HepG2 (cell line): ENCODE measurements around the gene AVPR2. TPM values are rescaled to one million over a fixed set of nuclear protein-coding genes. Genes with fewer than 3 reads are reported as not detected.
A peak's percentile ranks its signal among the peaks of the same experiment; 100 is the strongest.

Experiments used
- CEBPG ChIP-seq: IDR thresholded peaks from 2 replicates; pipeline ENCODE4 v1.6.1; 2016
- CENPX ChIP-seq: sonication (generic); formaldehyde crosslinking; IDR thresholded peaks from 2 replicates; pipeline ENCODE4 v1.9.0; 2021; ENCODE audit warnings: mild to moderate bottlenecking, missing genetic modification reagents, moderate library complexity
- EHMT2 ChIP-seq: fragments of 200-600 bp; sonication (generic); IDR thresholded peaks from 2 replicates; pipeline ENCODE4 v1.7.0; 2017; ENCODE audit warnings: antibody characterized with exemption, low read depth, low read length, borderline replicate concordance
- GZF1 ChIP-seq: sonication (generic); formaldehyde crosslinking; IDR thresholded peaks from 2 replicates; pipeline ENCODE4 v1.5.1; 2020; ENCODE audit warnings: mild to moderate bottlenecking, missing genetic modification reagents
- HOXA9 ChIP-seq: sonication (generic); formaldehyde crosslinking; IDR thresholded peaks from 2 replicates; pipeline ENCODE4 v1.8.1; 2022; ENCODE audit warnings: missing genetic modification reagents, mild to moderate bottlenecking, moderate library complexity, borderline replicate concordance
- IKZF5 ChIP-seq: IDR thresholded peaks from 2 replicates; pipeline ENCODE4 v1.6.1; 2018; ENCODE audit warnings: missing genetic modification reagents, mild to moderate bottlenecking, missing compliant biosample characterization
- KDM4B ChIP-seq: sonication (generic); formaldehyde crosslinking; IDR thresholded peaks from 2 replicates; pipeline ENCODE4 v1.4.0; 2020; ENCODE audit warnings: missing genetic modification reagents
- MIER3 ChIP-seq: IDR thresholded peaks from 2 replicates; pipeline ENCODE4 v1.6.1; 2016; ENCODE audit warnings: missing compliant biosample characterization, borderline replicate concordance
- MLLT10 ChIP-seq: sonication (generic); formaldehyde crosslinking; IDR thresholded peaks from 2 replicates; pipeline ENCODE4 v1.4.0; 2020; ENCODE audit warnings: missing genetic modification reagents
- MXI1 ChIP-seq: IDR thresholded peaks from 3 replicates; pipeline ENCODE4 v1.6.1; 2012; ENCODE audit warnings: low read depth, low read length, inconsistent platforms, borderline replicate concordance
- NFE2L2 ChIP-seq: fragments of 150-350 bp; IDR thresholded peaks from 2 replicates; pipeline ENCODE4 v1.6.1; 2014; ENCODE audit warnings: low read length
- NR2F1 ChIP-seq, 2 experiments: fragments of 450-650 bp in 1 of 2; formaldehyde crosslinking in 1 of 2; IDR thresholded peaks; 2 replicates each; pipeline versions ENCODE4 v1.5.0 to v1.6.1; 2016 to 2020; ENCODE audit warnings: mild to moderate bottlenecking in 1 of 2, missing compliant biosample characterization in 1 of 2, missing genetic modification reagents in 1 of 2, moderate library complexity in 1 of 2
- PTBP1 ChIP-seq: fragments of 200-400 bp; formaldehyde crosslinking; IDR thresholded peaks from 2 replicates; pipeline ENCODE4 v1.6.1; 2018; ENCODE audit warnings: low read length, low read depth; ENCODE audit not compliant: poor library complexity, severe bottlenecking
- RAD51 ChIP-seq: fragments of 450-650 bp; IDR thresholded peaks from 2 replicates; pipeline ENCODE4 v1.6.1; 2016; ENCODE audit warnings: borderline replicate concordance
- RNF219 ChIP-seq: sonication (generic); formaldehyde crosslinking; IDR thresholded peaks from 2 replicates; pipeline ENCODE4 v1.5.0; 2020; ENCODE audit warnings: mild to moderate bottlenecking, missing genetic modification reagents
- SMAD3 ChIP-seq: sonication (generic); formaldehyde crosslinking; IDR thresholded peaks from 2 replicates; pipeline ENCODE4 v1.4.0; 2020; ENCODE audit warnings: missing genetic modification reagents
- SOX6 ChIP-seq, 2 experiments: fragments of 450-650 bp in 1 of 2; sonication (generic) in 1 of 2; formaldehyde crosslinking in 1 of 2; IDR thresholded peaks; 2 replicates each; pipeline versions ENCODE4 v1.4.0 to v1.6.1; 2017 to 2020; ENCODE audit warnings: antibody characterized with exemption in 1 of 2, mild to moderate bottlenecking in 1 of 2, missing genetic modification reagents in 1 of 2
- TMF1 ChIP-seq: sonication (generic); formaldehyde crosslinking; IDR thresholded peaks from 2 replicates; pipeline ENCODE4 v1.8.1; 2022; ENCODE audit warnings: low read depth, missing genetic modification reagents
- U2AF1 ChIP-seq: fragments of 200-400 bp; formaldehyde crosslinking; optimal IDR thresholded peaks from 2 replicates; pipeline ENCODE3; 2017; ENCODE audit warnings: mild to moderate bottlenecking, low read depth, low read length
- XRCC5 ChIP-seq: fragments of 200-400 bp; formaldehyde crosslinking; optimal IDR thresholded peaks from 2 replicates; pipeline ENCODE3; 2017; ENCODE audit warnings: mild to moderate bottlenecking, low read length
- ZEB1 ChIP-seq: IDR thresholded peaks from 2 replicates; pipeline ENCODE4 v1.6.1; 2012; ENCODE audit warnings: mild to moderate bottlenecking, low read depth, inconsistent platforms; ENCODE audit not compliant: insufficient replicate concordance
- ZMYM3 ChIP-seq: sonication (generic); formaldehyde crosslinking; IDR thresholded peaks from 2 replicates; pipeline ENCODE4 v1.5.1; 2020; ENCODE audit warnings: mild to moderate bottlenecking, missing genetic modification reagents
- ZNF10 ChIP-seq: sonication (generic); formaldehyde crosslinking; IDR thresholded peaks from 2 replicates; pipeline ENCODE4 v1.4.0; 2020; ENCODE audit warnings: mild to moderate bottlenecking, low read depth, missing genetic modification reagents, borderline replicate concordance
- ZNF225 ChIP-seq: sonication (generic); formaldehyde crosslinking; IDR thresholded peaks from 2 replicates; pipeline ENCODE4 v1.4.0; 2020; ENCODE audit warnings: mild to moderate bottlenecking, missing genetic modification reagents
- ZNF350 ChIP-seq: sonication (generic); formaldehyde crosslinking; IDR thresholded peaks from 2 replicates; pipeline ENCODE4 v1.4.0; 2020; ENCODE audit warnings: mild to moderate bottlenecking, low read depth, missing genetic modification reagents, borderline replicate concordance
- ZNF44 ChIP-seq: sonication (generic); formaldehyde crosslinking; IDR thresholded peaks from 2 replicates; pipeline ENCODE4 v1.5.1; 2020; ENCODE audit warnings: mild to moderate bottlenecking, missing genetic modification reagents
- ZNF580 ChIP-seq: IDR thresholded peaks from 2 replicates; pipeline ENCODE4 v1.6.1; 2016; ENCODE audit warnings: low read depth, borderline replicate concordance
- ZNF773 ChIP-seq: sonication (generic); formaldehyde crosslinking; IDR thresholded peaks from 2 replicates; pipeline ENCODE4 v1.4.0; 2020; ENCODE audit warnings: missing genetic modification reagents, borderline replicate concordance
- polyA plus RNA-seq, 8 experiments: library from polyadenylated mRNA; depleted of rRNA in 3 of 8; stranded (reverse) in 7 of 8; unstranded in 1 of 8; fragments of >200 nt; fragmentation: Illumina TruSeq in 4 of 8; extraction: Trizol in 4 of 8; gene quantifications; 2 replicates each; pipeline versions ENCODE4 v1.2.1 to v1.2.3, GENCODE V29; 2011 to 2016; ENCODE audit warnings: low read depth in 4 of 8, missing spikeins in 1 of 8, mixed read lengths in 1 of 8; ENCODE audit not compliant: insufficient read depth in 1 of 8
- total RNA-seq, 5 experiments: library from RNA; depleted of rRNA; stranded (reverse); fragments of >200 nt; fragmentation: Illumina TruSeq; extraction: Trizol; gene quantifications; 2 replicates each; pipeline ENCODE4 v1.2.3, GENCODE V29; 2016; ENCODE audit warnings: low read depth in 1 of 5

AVPR2 gene
- total and polyA plus RNA-seq, 2 of the 13 experiments (the other 11 are each of a cell fraction or from before 2014, with no cell fraction given) = not detected

- TF ChIP-seq RNF219 (CRISPR knock-in tag) (peak; percentile 99), RAD51 (no peak), KDM4B (CRISPR knock-in tag) (peak; percentile 100), HOXA9 (CRISPR knock-in tag) (peak; percentile 99), MIER3 (CRISPR knock-in tag) (peak; percentile 99), NR2F1 (CRISPR knock-in tag; IDR thresholded peaks at IDR 0.05) (peak in 1 of 2 experiments; percentile 57; a peak in 1 of 4 replicates), ZEB1 (no peak), ZNF10 (0 out of 2 replicates have a peak, but pooled peaks have one; percentile 58), IKZF5 (CRISPR knock-in tag) (peak; percentile 99), ZMYM3 (CRISPR knock-in tag) (peak; percentile 48; the same call in 1 of the 2 replicates), TMF1 (CRISPR knock-in tag) (peak; percentile 100), MLLT10 (CRISPR knock-in tag) (peak; percentile 75; the same call in 1 of the 2 replicates), ZNF773 (CRISPR knock-in tag) (peak; percentile 100), ZNF350 (CRISPR knock-in tag) (peak; percentile 94), SMAD3 (CRISPR knock-in tag) (peak; percentile 100), XRCC5 (peak; percentile 29), MXI1 (peak; percentile 91; the same call in 2 of the 3 replicates), ZNF44 (CRISPR knock-in tag) (peak; percentile 98), SOX6 (IDR thresholded peaks at IDR 0.05) (no peak), SOX6 (CRISPR knock-in tag; IDR thresholded peaks at IDR 0.05) (peak; percentile 77), GZF1 (CRISPR knock-in tag) (peak; percentile 97), CENPX (CRISPR knock-in tag) (peak; percentile 87; the same call in 1 of the 2 replicates), CEBPG (peak; percentile 62), U2AF1 (no peak), ZNF225 (CRISPR knock-in tag) (peak; percentile 100), NFE2L2 (no peak), ZNF580 (CRISPR knock-in tag) (peak; percentile 100), EHMT2 (peak; percentile 96; the same call in 1 of the 2 replicates), PTBP1 (no peak)
Measured at GRCh38 chrX:153875391-153876111, 28.9 kb upstream of the AVPR2 start (continued).
